ENCODE data around the gene PCNX3. TPM values are rescaled to one million over a fixed set of nuclear protein-coding genes. Genes with fewer than 3 reads are reported as not detected.

Gene PCNX3
- total RNA-seq, 1 donor from 2014 or later: 61.8 TPM

DNA sequence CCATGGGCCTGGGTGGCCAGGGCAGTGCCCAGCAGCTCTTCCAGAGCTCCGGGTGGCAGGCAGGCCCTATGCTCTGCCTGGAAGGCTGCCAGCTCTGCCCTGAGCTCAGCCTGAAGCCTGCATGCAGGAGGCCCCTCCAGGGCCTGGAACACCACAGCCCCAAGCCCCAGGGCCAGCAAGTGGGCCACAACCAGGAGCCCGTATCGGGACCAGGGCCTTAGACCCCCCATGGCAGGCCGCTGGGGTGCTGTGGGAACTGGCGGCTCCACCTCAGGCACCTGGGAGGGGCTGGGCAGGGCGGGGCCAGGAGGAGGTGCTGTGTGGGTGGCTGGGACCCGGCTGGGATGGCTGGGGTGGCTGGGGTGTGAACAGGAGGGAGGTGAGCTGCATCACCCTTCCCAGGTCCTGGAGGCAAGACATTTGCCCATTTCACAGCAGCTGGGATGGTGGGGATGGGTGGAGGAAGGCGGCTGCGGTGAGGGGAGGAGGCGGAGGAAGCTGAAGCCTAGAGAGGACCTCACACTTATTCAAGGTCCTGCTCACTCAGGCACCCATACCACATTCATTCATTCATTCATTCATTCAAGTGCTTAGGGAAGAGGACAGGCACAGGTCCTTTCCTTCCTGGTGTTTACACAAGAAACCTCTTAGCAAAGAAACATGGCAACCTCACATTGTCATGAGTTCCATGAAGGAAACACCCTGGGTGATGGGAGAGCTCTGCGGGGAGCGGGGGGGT is 19.9 kb upstream of the PCNX3 start, which contains the start of gene KCNK7:
Gene KCNK7 (minus strand): TSS at position 258 of the 739 bp plus-strand sequence. CDS start 28 bp downstream, at position 230.
- intact Hi-C loops (cut with micrococcal nuclease): no loop called here

DNA sequence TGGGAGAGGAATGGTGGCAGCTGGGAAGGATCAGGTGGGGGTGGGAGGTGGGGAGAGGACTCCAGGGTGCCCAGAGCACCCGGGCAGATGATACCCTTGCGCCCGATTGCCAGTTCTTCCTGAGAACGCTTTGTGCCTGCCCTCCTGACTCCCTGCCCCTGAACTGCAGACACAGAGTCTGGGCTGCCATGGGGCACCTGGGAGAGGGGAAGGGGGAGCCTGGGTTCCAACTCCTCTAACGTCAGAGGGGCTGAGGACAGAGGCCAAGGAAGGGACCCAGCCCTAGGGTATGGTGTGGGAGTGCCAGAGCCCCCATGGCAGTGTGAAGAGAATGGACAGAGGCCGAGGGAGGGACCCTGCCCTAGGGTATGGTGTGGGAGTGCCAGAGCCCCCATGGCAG is 19.1 kb upstream of the PCNX3 start:
- intact Hi-C loops (cut with micrococcal nuclease): no loop called here

DNA sequence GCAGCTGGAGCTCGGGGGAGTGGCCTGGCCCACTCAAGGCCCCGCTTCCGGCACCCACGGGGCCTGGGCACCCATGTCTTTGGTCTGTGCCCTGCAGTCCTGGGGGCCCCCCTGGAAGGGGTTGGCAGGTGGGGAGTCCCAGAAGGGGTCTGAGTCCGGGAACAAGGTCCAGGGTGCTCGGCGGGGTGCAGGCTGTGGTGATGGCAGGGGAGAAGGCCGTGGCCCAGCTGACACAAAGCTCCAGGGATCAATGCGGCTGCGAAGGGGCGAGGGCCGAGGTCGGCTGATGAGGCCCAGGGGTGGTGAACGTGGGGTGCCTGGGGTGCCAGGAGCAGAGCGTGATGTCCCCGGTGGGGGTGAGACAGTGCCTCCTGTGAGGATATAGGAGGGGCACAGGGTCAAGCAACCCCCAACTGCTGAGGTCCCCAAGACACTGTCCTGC is 17.3 kb upstream of the PCNX3 start:
- intact Hi-C loops (cut with micrococcal nuclease): no loop called here

DNA sequence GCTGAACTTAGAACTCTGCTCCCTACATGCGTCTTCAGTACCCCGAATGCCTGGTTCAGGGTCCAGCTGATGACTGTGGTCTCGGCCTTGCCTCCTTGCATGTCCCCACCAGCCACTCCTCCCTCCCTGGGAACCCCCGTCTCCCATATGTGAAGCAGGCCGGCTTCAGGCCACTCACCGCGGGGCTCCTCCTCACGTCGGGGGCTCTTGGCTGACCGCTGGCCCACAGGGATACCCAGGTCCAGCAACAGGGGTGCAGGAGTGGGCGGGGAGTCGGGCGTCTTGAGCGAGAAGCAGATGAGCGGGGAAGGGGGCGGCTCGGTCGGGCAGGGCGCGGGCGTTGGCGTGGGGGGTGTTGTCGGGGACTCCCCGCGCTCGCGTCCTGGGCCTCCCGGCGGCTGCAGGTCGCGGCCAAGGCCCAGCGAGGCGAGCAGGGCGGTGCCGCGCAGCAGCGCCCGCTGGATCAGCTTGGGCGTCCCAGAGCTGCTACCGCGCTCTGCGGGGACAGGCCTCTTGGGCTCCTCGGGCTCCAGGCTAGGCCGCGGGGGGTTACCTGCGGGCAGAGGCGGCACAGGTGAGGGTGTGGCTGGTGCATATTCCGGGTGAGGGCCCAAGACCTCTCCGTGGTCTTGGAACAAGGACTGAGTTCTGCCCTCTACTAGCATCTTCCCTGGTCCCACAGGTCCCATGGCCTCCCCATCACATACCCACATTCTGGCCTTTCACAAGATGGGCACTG is 16.2 kb upstream of the PCNX3 start:
- intact Hi-C loops (cut with micrococcal nuclease): no loop called here

DNA sequence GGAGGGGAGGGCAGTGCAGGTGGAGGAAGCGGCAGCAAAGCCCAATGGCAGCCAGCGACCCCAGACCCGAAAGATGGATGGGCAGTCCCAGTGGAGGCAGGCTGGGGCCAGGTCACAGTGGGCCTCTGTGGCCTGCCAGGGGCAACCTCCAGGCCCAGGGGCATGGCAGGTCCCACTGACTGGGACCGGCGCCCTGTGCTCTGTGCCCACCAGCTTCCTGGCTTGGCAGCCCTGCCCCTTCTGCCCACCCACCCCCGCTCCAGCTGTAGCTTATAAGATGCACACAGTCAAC is 15.7 kb upstream of the PCNX3 start:
- intact Hi-C loops (cut with micrococcal nuclease): no loop called here

DNA sequence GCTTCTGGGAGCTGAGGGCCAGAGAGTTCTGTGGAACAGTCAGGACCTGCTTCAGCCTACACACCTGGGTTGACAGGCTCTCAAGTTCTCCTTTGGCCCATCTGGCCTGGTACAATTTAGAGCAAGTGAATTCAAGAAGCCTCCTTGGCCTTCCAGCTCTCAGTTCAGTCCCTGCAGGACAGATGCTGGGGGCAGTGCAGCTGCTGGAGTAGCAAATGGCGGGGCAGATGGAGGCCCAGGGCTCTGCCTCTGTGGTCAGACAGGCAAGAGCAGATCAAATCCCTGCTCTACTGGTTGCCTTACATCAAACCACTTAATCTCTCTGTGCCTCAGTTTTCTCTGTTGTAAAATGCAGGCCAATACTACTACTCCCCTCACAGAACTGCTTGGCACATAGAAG is 11.3 kb upstream of the PCNX3 start:
- intact Hi-C loops (cut with micrococcal nuclease): no loop called here

DNA sequence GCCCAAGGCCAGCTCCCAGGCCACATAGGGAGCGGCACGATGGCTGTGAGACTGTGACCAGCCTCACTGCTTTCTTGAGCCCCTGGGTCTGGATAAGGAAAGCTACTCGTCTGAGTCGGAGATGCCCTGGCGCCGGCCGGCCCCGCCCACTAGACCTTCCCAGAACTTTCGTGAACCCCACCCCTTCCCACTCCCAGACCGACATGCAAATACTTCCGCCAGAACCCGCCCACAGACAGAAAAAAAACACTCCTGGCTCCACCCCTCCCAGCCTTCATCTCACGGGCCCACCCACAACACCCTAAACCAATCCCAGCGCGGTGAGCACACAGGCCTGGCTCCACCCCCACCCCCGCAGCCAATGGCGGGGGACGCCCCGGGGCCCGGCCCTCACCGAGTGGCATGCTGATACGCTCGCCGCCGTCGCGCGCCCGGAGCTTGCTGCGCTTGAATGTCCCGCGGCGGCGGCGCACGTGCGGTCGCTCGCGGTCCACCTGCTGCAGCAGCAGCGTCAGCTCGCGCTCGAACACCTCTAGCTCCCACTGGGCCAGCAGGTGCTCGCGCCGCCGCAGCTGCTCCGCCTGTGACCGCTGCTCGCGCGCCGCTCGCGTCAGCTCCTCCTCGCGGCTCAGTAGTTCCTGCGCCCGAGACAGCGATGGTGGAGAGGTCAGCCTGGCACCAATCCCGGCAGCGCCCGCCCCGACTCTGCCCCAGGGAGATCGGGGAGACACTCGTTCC is 8.5 kb upstream of the PCNX3 start:
- intact Hi-C loops (cut with micrococcal nuclease): no loop called here

DNA sequence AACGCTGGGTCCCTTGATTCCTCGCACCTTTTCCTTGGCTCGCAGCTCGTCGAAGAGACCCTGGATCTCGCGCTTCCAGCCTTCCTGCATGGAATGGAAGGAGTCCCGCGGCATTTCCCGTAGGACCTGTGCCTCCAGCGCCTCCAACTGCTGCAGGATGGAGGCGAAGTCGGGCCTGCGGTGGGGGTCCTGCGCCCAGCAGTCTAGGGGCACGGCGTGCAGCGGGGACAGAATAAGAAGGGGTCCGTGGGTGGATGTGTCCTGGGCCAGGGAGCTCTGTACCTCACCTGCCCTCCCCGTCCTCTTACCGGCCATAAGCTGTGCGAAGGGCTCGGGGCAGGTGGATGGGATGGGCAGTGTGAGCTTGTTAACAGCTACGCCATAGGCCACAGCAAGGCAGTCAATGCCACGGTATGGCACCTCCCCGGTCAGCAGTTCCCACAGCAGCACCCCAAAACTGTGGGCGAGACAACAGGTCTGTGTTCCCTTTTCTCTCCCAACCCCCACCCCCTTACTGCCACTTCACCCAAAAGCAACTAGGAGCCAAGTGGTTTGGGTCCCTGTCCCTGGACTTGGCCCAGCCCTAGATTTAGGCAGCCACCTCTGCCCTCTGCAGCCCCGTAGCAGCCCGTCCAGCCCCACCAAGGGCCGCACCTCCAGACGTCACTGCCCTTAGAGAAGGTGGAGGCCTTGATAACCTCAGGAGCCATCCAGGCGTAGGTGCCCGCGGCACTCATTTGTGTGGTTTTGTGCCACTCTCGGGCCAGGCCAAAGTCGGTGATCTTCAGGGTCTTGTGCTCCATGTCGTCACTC is 7.8 kb upstream of the PCNX3 start:
- intact Hi-C loops (cut with micrococcal nuclease): no loop called here

DNA sequence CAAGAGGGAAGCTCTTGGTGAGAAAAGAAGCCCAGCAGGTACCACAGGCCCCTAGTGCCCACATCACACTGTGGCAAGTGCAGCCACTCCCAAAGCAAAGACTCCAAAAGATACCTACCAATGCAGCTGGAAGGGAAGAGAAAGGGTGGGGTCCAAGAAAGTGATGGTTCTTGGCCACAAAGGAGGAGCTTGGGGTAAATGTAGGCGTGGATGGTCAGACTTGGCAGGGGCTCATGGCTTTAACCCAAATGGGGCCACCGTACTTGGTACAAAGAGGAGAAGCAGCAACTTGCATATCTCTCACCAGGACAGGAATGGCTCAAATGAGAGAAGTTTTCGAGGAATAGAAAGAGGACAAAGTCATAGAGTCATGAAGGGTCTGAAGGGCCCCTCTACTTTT is 6.3 kb upstream of the PCNX3 start:
- intact Hi-C loops (cut with micrococcal nuclease): no loop called here

DNA sequence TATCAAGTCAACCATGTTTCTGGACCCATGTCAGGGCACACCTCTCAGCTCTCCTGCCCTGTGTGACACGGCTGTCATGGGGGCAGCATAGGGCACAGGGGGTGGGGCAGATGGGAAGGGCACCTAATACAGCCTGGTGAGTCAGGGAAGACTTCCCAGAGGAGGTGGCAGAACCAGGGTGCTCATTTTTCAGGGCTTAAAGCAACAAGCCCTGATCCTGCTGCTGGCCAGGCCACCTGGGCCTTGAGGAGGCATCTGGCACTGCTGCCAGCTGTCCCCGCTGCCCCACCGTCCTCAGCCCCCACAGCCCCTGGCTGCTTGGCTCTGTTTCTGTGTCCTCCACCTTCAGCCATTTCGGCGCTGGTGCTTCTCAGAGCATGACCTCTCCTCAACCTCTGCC is 5.9 kb upstream of the PCNX3 start:
- intact Hi-C loops (cut with micrococcal nuclease): loop anchor here (10.0 kb wide), 1 partner anchor 1875 kb away; the partner anchor contains the start of gene AIP

DNA sequence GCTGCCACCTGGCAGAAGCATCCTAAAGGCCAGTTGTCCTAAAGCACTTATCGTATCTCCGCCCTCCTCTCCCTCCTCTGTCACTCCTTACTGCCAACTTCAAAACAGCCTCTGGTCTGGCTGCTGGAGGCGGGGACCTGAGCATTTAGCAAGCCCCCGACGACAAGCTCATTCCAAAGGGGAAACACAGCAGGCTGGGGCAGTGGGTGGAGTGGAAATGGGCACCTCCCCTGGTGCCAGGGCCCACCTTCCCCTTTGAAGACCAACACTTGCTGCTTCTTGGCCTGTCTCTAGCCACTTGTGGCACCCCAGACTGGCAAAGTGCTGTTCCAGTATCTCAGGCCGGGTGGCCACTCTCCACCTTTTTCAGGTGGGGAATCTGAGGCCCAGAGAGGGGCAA is 5.2 kb upstream of the PCNX3 start:
- intact Hi-C loops (cut with micrococcal nuclease): loop anchor here (10.0 kb wide), 1 partner anchor 1874 kb away; the partner anchor contains the start of gene AIP

DNA sequence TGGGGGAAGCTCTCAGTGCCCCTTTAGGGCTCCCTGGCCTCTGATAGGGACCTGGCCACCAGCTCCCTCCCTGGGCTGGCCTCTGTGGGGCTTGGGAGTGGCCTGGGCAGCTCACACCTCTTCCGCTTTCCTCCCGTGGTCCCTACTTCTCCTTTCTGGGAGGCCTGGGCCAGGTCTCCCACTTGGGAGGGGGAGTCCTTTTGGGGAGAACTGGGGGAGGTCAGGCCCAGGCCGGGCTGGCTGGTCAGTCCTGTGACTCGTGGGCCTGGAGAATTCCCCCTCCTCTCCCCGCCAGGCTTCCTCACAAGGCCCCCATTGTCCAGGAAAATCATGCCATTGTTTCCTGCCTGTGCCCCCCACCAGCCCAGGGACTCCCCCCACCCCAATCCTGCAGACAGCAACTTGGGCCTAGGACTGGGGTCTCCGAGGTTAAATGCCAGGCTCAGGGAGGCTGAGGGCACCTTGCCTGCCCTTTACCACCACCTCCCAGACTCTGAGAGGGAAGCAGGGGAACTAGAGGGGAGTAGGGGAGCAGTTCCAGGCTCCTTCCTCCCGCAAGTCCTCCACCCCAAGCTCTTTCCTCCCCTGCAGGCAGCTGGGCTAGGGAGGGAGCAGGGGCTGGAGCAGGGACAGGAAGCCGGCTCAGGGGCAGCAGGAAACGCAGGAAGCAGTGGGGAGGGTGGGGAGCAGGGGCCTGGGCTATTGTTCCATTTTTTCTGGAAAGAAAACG is 4.4 kb upstream of the PCNX3 start:
- intact Hi-C loops (cut with micrococcal nuclease): loop anchor here (10.0 kb wide), 1 partner anchor 1874 kb away; the partner anchor contains the start of gene AIP

DNA sequence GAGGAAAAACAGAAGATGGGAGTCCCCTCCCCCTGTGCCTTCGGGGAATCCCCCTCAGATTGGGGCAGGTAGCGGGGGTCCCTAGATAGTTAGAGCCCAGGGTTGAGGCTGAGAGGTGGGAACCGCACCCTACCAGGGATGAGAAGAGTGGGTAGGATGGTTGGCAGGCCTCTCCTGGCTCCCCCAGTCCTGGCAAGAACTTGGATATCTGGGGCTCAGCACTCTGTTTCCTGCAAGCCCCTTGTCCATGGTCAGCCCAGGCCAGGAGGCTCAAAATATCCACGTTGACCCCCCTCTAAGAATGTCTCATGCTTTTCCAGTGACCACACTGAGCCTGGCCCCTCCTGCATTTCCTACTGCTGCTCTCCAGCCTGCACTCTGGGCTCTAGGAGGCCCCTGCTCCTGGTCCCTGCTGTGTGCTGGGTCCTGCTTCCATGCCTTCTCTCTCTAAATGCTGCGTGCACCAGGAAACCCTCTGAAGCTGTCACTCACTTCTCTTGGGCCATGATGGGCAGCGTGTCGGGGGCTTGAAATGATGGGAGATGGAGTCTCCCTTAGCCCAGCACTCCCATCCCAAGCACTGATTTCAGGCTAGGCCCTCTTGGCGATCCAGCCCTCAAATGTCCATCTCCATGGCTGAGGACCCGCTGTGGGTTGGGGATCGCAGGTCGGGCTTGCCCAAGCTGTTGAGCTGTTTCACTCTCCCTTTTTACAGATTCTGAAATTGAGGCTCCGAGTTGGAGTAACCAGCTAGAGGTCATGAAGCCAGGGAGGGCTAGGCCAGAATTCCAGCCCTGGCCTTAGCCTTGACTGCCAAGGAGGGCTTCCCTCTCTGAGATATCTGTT is 3.6 kb upstream of the PCNX3 start:
- intact Hi-C loops (cut with micrococcal nuclease): loop anchor here (10.0 kb wide), 1 partner anchor 1873 kb away; the partner anchor contains the start of gene AIP

DNA sequence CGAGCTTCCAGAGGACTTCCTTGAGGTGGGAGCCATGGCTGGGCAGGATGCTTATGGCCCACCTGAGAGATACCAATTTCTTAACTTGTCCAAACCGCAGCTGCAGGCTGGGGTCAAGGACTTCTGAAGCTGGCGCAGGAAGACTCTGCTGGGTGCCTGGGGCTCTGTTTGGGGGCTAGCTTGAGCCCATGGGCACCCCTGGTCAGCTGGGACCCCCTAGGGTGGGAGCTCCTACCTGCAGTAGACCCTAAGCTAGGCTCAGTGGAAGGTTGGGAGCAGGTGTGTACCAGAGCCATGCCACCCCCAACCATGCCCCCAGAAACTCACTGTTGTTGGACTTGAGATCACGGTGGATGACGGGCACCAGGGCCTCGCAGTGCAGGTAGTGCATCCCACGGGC is 2.9 kb upstream of the PCNX3 start:
- intact Hi-C loops (cut with micrococcal nuclease): loop anchor here (10.0 kb wide), 1 partner anchor 1872 kb away; the partner anchor contains the start of gene AIP

DNA sequence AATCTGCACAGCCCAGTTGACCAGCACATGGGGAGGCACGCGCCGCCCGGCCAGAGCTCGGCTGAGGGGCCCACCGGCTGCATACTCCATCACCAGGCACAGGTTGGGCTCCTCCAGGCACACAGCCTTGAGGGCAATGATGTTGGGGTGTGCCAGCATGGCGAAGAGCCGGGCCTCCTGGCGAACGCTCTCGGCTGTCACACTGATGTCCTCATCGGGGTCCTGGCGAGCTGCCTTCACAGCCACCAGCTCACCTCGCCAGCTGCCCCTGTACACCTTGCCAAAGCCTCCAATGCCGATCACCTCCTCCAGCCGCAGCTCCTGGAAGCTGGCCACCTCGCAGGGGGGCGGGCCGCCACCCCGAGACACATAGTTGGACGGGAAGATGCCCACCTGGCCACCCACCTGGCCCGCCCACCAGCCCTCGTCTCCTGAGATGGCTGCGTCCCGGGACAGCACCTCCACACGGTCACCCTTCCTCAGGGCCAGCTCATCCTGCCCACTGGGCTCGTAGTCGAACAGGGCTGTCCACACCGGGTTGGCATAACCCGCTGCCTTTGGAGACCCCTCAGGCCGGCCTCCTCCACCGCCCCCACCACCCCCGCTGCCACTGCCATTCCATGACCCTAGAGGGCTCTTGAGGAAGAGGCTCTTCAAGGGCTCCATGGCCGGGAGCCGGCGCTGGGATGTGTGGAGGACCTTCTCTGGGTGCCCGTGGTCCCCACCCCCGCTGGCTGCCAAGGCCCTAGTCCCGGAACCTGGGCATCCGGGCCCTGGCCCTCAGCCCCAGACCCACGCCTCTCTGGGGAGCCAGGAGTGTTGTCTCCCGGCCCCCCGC is 2.3 kb upstream of the PCNX3 start:
- intact Hi-C loops (cut with micrococcal nuclease): loop anchor here (10.0 kb wide), 1 partner anchor 1871 kb away; the partner anchor contains the start of gene AIP

DNA sequence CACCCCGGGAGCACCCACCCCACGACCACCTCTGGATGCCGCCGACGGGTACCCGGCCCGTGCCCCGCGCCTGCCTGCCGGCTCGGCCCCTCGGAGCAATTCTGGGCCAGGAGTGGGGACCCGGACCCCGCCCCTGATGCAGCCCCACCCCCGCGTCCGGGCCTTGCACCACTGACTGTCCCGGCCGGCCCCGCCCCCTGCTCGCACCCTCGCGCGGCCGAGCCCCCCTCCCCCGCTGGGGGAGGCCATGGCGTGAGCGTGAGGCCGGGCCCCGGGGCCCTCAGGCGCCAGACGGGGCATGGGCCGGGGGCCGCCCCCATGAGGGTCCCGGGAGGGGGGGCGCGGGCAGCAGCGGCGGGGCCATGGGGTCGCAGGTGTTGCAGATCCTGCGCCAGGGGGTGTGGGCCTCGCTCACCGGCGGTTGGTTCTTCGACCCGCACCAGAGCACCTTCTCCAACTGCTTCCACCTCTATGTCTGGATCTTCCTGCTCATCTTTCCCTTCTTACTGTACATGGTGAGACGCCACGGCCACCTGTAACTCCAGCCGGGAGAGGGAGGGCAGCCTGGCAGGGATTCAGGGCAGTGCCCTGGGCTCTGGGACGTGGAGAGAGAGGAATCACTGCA is 486 bp downstream of the PCNX3 start:
- intact Hi-C loops (cut with micrococcal nuclease): loop anchor here (1.0 to 10.0 kb wide), 28 partner anchors 22 to 1869 kb away; partner anchors contain the start of genes AIP, ATG2A, BANF1 and C11orf68

DNA sequence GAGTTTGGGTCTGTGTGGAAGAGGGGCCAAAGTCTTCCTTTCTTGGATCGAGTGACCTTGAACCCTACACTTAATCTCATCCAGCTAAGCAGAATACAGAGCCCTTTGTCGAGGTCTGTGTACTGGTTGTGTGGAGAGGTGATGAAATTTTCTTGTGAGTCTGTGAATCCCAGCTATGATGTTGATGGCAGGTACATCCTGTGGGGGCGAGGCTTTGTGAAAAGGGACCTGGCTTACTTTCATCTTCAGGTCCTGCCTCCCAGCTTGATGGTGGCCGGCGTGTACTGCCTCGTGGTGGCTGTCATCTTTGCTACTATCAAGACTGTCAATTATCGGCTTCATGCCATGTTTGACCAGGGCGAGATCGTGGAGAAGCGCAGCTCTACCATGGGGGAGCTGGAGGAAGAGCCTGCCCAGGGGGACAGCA is 1.0 kb downstream of the PCNX3 start:
- intact Hi-C loops (cut with micrococcal nuclease): loop anchor here (5.0 to 10.0 kb wide), 2 partner anchors 371 to 1868 kb away; partner anchors contain the start of gene AIP

Measured in T-helper 1 cell treated with Interleukin-12 subunit alpha and Interleukin-12 subunit beta and Interleukin-4 antibody, amounts not matched to agents 30 ng/mL and 1 ng/mL, for 36 hours (primary cell).